ENCODE measurements around the gene RDM1. TPM values are rescaled to one million over a fixed set of nuclear protein-coding genes. Genes with fewer than 3 reads are reported as not detected.

RDM1 gene
- total and polyA plus RNA-seq, 4 experiments from 2014 or later = 0.38 to 1.9 (median 0.92) TPM

DNA sequence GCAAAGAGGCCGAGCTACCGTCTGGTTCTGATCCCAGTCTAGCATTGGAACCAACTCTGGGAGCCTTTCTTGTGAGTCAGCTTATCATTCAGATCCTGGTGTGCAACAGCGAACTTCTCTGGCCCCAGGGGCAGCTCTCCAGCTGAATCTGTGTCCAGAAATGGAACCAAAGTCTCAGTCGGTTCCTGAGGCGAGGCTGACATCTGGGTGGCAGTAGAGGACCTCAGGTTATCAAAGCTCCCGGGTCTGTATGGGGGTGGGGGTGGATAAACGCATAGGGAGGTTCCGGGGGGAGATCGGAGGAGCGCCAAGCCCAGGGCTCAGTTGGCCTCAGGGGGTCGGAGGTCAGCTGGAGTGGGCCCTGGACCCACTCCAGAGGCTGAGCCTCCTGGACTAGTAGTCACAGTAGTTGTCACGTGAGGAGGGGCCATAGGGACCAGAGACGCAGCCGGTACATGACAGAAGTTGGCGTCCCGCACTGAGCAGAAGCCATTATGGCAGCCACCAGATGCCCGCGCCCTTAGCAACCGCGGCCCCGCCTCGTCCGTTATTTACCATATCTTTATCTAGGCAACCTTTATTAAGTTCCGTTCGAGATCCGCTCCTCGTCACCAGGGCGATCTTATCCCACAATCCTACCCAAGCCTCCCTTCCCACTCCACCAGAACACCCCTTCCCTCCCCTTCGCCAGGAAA, 12.9 kb downstream of the RDM1 start:
- H3K9me3 ChIP-seq (ENCODE audit: control insufficient read depth in 1 of 2, low read length in 2 of 2) = no peaks in the 10 kb centered on the region
- H3K4me1 ChIP-seq (ENCODE audit: insufficient read depth, low read length) = peaks cover 7% of the 10 kb centered on the region
- ChIA-PET POLR2A (ENCODE audit: partially characterized antibody) (interaction anchor here (2.3 kb wide), 1 partner anchor 47 kb away, joined by 7 read pairs; no protein-coding TSS in a partner anchor), CTCF (ENCODE audit: partially characterized antibody) (no interaction called here)
- no peak overlapping the region for H3K27ac Mint-ChIP-seq
- H3K4me3 ChIP-seq (ENCODE audit: low read length in 2 of 2) = no peak overlapping the region
- peaks cover 8 to 22% (median 13%) of the 10 kb centered on the region in 4 donors for H3K4me1 Mint-ChIP-seq
- H3K27me3 Mint-ChIP-seq = no peaks in the 10 kb centered on the region
- no peak overlapping the region for H3K27ac ChIP-seq (ENCODE audit: low read depth, low read length)
- H3K4me3 Mint-ChIP-seq = no peak overlapping the region
- H3K27me3 ChIP-seq (ENCODE audit: insufficient read depth, low read length) = no peaks in the 10 kb centered on the region
- no peak for DNase-seq
- no peaks in the 10 kb centered on the region for H3K9me3 Mint-ChIP-seq
- H3K36me3 ChIP-seq (ENCODE audit: insufficient read depth, low read length) = no peaks in the 10 kb centered on the region
- intact Hi-C loops (cut with micrococcal nuclease) = no loop called here
- no peaks in the 10 kb centered on the region for H3K36me3 Mint-ChIP-seq

- ChIA-PET POLR2A (ENCODE audit: partially characterized antibody) (interaction anchor here (0.6 to 1.7 kb wide), 5 partner anchors 14 to 44 kb away, joined by 3 to 8 read pairs (median 3); partner anchors contain the start of gene RDM1), CTCF (ENCODE audit: partially characterized antibody) (interaction anchor here (1.0 to 1.6 kb wide), 4 partner anchors 8 to 67 kb away, joined by 3 to 4 read pairs (median 3); no protein-coding TSS in a partner anchor)
- no peak overlapping the region for H3K4me3 Mint-ChIP-seq
- Histone ChIP-seq H3K9me3 (ENCODE audit: control insufficient read depth in 1 of 2, low read length in 2 of 2) (no peaks in the 10 kb centered on the region), H3K27me3 (ENCODE audit: insufficient read depth, low read length) (no peaks in the 10 kb centered on the region), H3K4me1 (ENCODE audit: insufficient read depth, low read length) (peaks cover 7% of the 10 kb centered on the region), H3K27ac (ENCODE audit: low read depth, low read length) (no peak overlapping the region), H3K4me3 (ENCODE audit: low read length in 2 of 2) (no peak overlapping the region), H3K36me3 (ENCODE audit: insufficient read depth, low read length) (no peaks in the 10 kb centered on the region)
- no peak overlapping the region for H3K27ac Mint-ChIP-seq
- H3K36me3 Mint-ChIP-seq = no peaks in the 10 kb centered on the region
- H3K4me1 Mint-ChIP-seq = peaks cover 8 to 26% (median 14%) of the 10 kb centered on the region in 4 donors
- no peaks in the 10 kb centered on the region for H3K27me3 Mint-ChIP-seq
- no peaks in the 10 kb centered on the region for H3K9me3 Mint-ChIP-seq
- intact Hi-C loops (cut with micrococcal nuclease) = no loop called here
- DNase-seq = no peak
Observed at GRCh38 chr17:35915153-35915964, 15.2 kb downstream of the RDM1 start.

DNA sequence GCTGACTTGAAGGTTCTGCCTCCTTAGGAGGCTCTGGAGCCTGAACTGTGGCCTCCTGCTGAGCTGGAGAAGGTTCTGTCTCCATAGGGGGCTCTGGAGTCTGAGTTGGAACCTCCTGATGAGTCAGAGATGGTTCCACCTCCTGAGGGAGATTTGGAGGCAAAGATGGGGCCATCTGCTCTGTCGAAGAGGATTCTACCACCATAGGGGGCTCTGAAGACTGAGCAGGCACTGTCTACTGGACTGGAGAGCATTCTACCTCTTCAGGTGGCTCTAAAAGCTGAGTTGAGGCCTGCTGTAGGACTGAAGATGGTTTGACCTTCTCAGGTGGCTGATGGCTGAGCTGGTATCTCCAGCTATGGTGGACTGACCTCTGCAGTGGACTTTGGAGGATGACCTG, 16.2 kb downstream of the RDM1 start:
- H3K9me3 ChIP-seq (ENCODE audit: control insufficient read depth in 1 of 2, low read length in 2 of 2) = no peaks in the 10 kb centered on the region
- intact Hi-C loops (cut with micrococcal nuclease) = no loop called here
- Mint-ChIP-seq H3K9me3 (no peaks in the 10 kb centered on the region), H3K36me3 (no peaks in the 10 kb centered on the region), H3K27me3 (no peaks in the 10 kb centered on the region), H3K4me1 (peaks cover 6 to 20% (median 12%) of the 10 kb centered on the region in 4 donors), H3K27ac (no peak overlapping the region), H3K4me3 (peak overlapping the region in 1 of 8 donors; percentile 8)
- no peaks in the 10 kb centered on the region for H3K27me3 ChIP-seq (ENCODE audit: insufficient read depth, low read length)
- no peak overlapping the region for H3K4me3 ChIP-seq (ENCODE audit: low read length in 2 of 2)
- CTCF ChIA-PET (ENCODE audit: partially characterized antibody) = interaction anchor here (0.9 kb wide), 1 partner anchor 18 kb away, joined by 3 read pairs; no protein-coding TSS in a partner anchor
- no peak overlapping the region for H3K27ac ChIP-seq (ENCODE audit: low read depth, low read length)
- DNase-seq = no peak
- no peaks in the 10 kb centered on the region for H3K36me3 ChIP-seq (ENCODE audit: insufficient read depth, low read length)
- H3K4me1 ChIP-seq (ENCODE audit: insufficient read depth, low read length) = peaks cover 7% of the 10 kb centered on the region
- POLR2A ChIA-PET (ENCODE audit: partially characterized antibody) = interaction anchor here (1.4 to 1.7 kb wide), 3 partner anchors 25 to 43 kb away, joined by 3 to 8 read pairs (median 5); no protein-coding TSS in a partner anchor

DNA sequence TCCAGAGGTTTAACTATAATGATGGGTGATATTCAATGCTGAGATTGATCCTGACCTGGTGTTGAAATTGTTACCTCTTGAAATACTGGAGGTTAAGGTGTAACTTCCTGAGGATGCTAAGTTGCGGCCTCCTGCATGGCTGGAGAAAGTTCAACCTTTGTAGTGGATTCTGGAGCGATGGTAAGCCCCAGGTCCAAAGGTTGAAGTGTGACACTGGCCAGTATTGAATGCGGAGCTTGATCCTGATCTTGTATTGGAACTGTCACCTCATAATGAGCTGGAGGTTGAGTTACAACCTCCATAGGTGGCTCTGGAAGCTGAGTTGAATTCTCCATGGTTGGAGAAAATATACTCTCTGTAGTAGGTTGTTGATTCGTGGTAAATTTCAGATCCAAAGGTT, 17.0 kb downstream of the RDM1 start:
- Mint-ChIP-seq H3K4me1 (peaks cover 6 to 20% (median 12%) of the 10 kb centered on the region in 4 donors), H3K4me3 (peak overlapping the region in 2 of 8 donors; percentile 23 to 30), H3K36me3 (no peaks in the 10 kb centered on the region), H3K27me3 (no peaks in the 10 kb centered on the region), H3K9me3 (no peaks in the 10 kb centered on the region), H3K27ac (no peak overlapping the region)
- Histone ChIP-seq H3K4me1 (ENCODE audit: insufficient read depth, low read length) (peaks cover 7% of the 10 kb centered on the region), H3K27ac (ENCODE audit: low read depth, low read length) (no peak overlapping the region), H3K36me3 (ENCODE audit: insufficient read depth, low read length) (no peaks in the 10 kb centered on the region), H3K27me3 (ENCODE audit: insufficient read depth, low read length) (no peaks in the 10 kb centered on the region), H3K9me3 (ENCODE audit: control insufficient read depth in 1 of 2, low read length in 2 of 2) (no peaks in the 10 kb centered on the region), H3K4me3 (ENCODE audit: low read length in 2 of 2) (no peak overlapping the region)
- ChIA-PET CTCF (ENCODE audit: partially characterized antibody) (interaction anchor here (0.9 to 1.0 kb wide), 2 partner anchors 18 to 105 kb away, joined by 3 read pairs; no protein-coding TSS in a partner anchor), POLR2A (ENCODE audit: partially characterized antibody) (interaction anchor here (1.6 to 1.7 kb wide), 2 partner anchors 24 to 43 kb away, joined by 5 to 8 read pairs; no protein-coding TSS in a partner anchor)
- intact Hi-C loops (cut with micrococcal nuclease) = no loop called here
- no peak for DNase-seq

- Histone ChIP-seq H3K36me3 (ENCODE audit: insufficient read depth, low read length) (no peaks in the 10 kb centered on the region), H3K4me1 (ENCODE audit: insufficient read depth, low read length) (peaks cover 7% of the 10 kb centered on the region), H3K9me3 (ENCODE audit: control insufficient read depth in 1 of 2, low read length in 2 of 2) (no peaks in the 10 kb centered on the region), H3K4me3 (ENCODE audit: low read length in 2 of 2) (no peak overlapping the region), H3K27ac (ENCODE audit: low read depth, low read length) (no peak overlapping the region), H3K27me3 (ENCODE audit: insufficient read depth, low read length) (no peaks in the 10 kb centered on the region)
- no peaks in the 10 kb centered on the region for H3K27me3 Mint-ChIP-seq
- intact Hi-C loops (cut with micrococcal nuclease) = no loop called here
- CTCF ChIA-PET (ENCODE audit: partially characterized antibody) = interaction anchor here (1.0 to 1.3 kb wide), 2 partner anchors 32 to 104 kb away, joined by 3 to 4 read pairs; no protein-coding TSS in a partner anchor
- H3K4me1 Mint-ChIP-seq = peaks cover 6 to 20% (median 13%) of the 10 kb centered on the region in 4 donors
- POLR2A ChIA-PET (ENCODE audit: partially characterized antibody) = interaction anchor here (1.6 kb wide), 1 partner anchor 24 kb away, joined by 5 read pairs; no protein-coding TSS in a partner anchor
- no peak for DNase-seq
- H3K9me3 Mint-ChIP-seq = no peaks in the 10 kb centered on the region
- peak overlapping the region in 1 of 7 donors; percentile 4 for H3K27ac Mint-ChIP-seq
- no peak overlapping the region for H3K4me3 Mint-ChIP-seq
- H3K36me3 Mint-ChIP-seq = no peaks in the 10 kb centered on the region
Observed at GRCh38 chr17:35912942-35913341, 17.6 kb downstream of the RDM1 start.

- Mint-ChIP-seq H3K27ac (peak overlapping the region in 1 of 7 donors; percentile 2), H3K9me3 (no peaks in the 10 kb centered on the region), H3K36me3 (no peaks in the 10 kb centered on the region), H3K4me1 (peaks cover 6 to 20% (median 13%) of the 10 kb centered on the region in 4 donors), H3K27me3 (no peaks in the 10 kb centered on the region), H3K4me3 (no peak overlapping the region)
- ChIA-PET CTCF (ENCODE audit: partially characterized antibody) (interaction anchor here (0.6 to 1.3 kb wide), 3 partner anchors 18 to 104 kb away, joined by 3 to 4 read pairs (median 3); no protein-coding TSS in a partner anchor), POLR2A (ENCODE audit: partially characterized antibody) (interaction anchor here (0.6 kb wide), 1 partner anchor 71 kb away, joined by 4 read pairs; no protein-coding TSS in a partner anchor)
- DNase-seq = no peak
- Histone ChIP-seq H3K27ac (ENCODE audit: low read depth, low read length) (no peak overlapping the region), H3K27me3 (ENCODE audit: insufficient read depth, low read length) (no peaks in the 10 kb centered on the region), H3K9me3 (ENCODE audit: control insufficient read depth in 1 of 2, low read length in 2 of 2) (no peaks in the 10 kb centered on the region), H3K4me3 (ENCODE audit: low read length in 2 of 2) (no peak overlapping the region), H3K4me1 (ENCODE audit: insufficient read depth, low read length) (peaks cover 7% of the 10 kb centered on the region), H3K36me3 (ENCODE audit: insufficient read depth, low read length) (no peaks in the 10 kb centered on the region)
- intact Hi-C loops (cut with micrococcal nuclease) = no loop called here
Observed at GRCh38 chr17:35912339-35912912, 18.1 kb downstream of the RDM1 start.

All from CD4-positive, alpha-beta memory T cell (primary cell).